ENCODE results near the gene AGER.
"Not testable (repeated sequence)": the region's sequence is repeated elsewhere in the genome, so short reads cannot be mapped to it uniquely, and the experiment has no call there.

Gene AGER

DNA sequence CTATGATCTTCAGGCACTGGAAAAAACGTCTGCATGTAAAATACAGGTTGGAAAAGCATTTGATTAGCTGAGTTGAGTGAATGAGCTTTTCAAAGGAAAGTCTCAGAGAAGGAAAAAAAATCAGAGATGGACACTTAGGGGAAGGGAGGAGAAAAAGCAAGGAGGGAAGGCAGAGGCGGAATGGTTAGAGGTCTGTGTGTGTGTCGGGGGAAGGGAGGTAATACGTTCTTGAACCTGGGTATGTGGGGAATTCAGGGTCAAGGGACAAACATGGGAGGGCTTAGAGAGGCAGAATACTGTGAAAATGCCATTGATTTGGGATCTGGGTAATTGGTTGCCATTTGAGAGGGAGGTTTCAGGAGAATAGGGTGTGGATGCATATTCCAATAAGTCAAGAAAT is 37.4 kb downstream of the AGER start:
- DNase-seq, result no peak

DNA sequence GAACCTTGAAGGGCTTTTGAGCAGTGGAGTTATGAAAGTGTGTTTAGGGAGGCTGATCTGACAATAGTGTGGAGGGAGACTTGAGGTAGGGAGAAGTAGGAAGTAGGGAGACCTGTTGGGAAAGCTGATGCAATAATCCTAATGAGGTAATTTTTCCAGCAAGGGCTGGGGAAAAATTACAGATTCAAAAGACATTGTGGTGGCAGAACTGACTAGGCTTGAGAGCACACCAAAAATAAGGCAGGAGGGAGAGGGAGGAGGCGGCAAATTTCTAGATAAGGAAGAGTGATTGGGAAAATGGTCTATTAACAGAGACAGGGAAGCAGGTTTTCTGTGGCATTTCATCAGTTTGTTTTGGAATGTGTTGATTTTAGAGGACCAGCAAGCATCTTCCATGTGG is 37.8 kb downstream of the AGER start:
- no peak for DNase-seq

GRCh38 chr6:32144238-32144637 is 39.8 kb downstream of the AGER start:
- not testable (repeated sequence) for DNase-seq

GRCh38 chr6:32140420-32141046 is 43.5 kb downstream of the AGER start:
- DNase-seq, result no peak

- no peak for DNase-seq
Observed at GRCh38 chr6:32139590-32139989, 44.5 kb downstream of the AGER start.

GRCh38 chr6:32137454-32137853 is 46.6 kb downstream of the AGER start:
- DNase-seq, result no peak

DNA sequence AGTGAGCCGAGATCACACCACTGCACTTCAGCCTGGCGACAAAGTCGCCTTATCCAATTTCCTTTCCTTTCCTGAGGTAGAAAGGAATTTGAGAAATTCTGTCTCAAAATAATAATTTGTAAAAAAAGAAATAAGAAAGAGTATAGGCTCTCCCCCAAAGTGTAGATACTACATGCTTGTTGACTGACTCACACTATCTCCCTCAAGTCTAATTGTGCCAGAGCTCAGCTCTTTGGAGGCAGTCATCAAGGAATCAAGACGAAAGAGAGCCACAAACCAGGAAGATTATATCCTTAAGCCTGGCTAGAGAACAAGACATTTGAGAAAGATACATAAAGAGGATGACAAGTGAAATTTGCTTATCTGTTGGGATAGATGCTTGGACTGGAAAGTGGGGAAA is 50.3 kb downstream of the AGER start:
- DNase-seq, result no peak

- DNase-seq, result no peak
Observed at GRCh38 chr6:32132110-32132509, 51.9 kb downstream of the AGER start.

DNA sequence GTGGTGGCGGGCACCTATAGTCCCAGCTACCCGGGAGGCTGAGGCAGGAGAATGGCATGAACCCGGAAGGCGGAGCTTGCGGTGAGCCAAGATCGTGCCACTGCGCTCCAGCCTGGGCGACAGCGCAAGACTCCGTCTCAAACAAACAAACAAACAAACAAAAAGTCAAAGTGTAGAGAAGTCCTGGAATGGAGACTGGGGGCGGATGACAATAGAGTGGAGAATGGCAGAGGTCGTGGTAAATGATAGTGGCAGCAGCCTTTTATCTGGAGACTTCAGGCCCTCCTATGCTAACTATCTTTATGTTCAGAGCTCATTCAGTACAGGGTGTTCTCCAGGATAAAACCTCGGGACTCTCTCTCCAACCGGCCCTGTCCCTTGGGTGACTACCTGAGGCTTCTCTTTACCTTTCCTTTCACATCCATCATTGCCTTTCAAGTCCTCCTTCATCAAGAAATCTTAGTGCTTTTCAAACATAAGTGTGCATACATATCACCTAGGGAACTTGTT is 52.6 kb downstream of the AGER start:
- DNase-seq, result no peak

Measured in DMS79 treated with DMSO at 0.1 percent for 48 hours (cell line).